Neuronal stem cell (in vitro differentiated cells): Measurements from ENCODE around the gene ZSCAN30.

ENCODE experiments used
- DNase-seq: peaks from one replicate; pipeline ENCODE4 v3.0.0-alpha.2; 2013; ENCODE audit warnings: low spot score
- H2AFZ ChIP-seq: one replicate; pipeline ENCODE4 v1.6.1; 2013; ENCODE audit warnings: mild to moderate bottlenecking, low read length, inconsistent platforms
- H2AK5ac ChIP-seq: 2 replicates; pipeline ENCODE4 v1.6.1; 2013; ENCODE audit warnings: low read depth, mild to moderate bottlenecking, inconsistent platforms, low read length, moderate library complexity, mixed read lengths
- H2BK120ac ChIP-seq: 2 replicates; pipeline ENCODE4 v1.6.1; 2013; ENCODE audit warnings: low read depth, mild to moderate bottlenecking, inconsistent platforms, low read length, moderate library complexity, mixed read lengths
- H2BK12ac ChIP-seq: one replicate; pipeline ENCODE4 v1.6.1; 2013; ENCODE audit warnings: low read length, inconsistent platforms
- H2BK15ac ChIP-seq: 2 replicates; pipeline ENCODE4 v1.6.1; 2013; ENCODE audit warnings: mild to moderate bottlenecking, low read length, inconsistent platforms, mixed read lengths
- H2BK5ac ChIP-seq: one replicate; pipeline ENCODE4 v1.6.1; 2013; ENCODE audit warnings: inconsistent platforms, mild to moderate bottlenecking, low read length, moderate library complexity
- H3K14ac ChIP-seq: one replicate; pipeline ENCODE4 v1.6.1; 2013; ENCODE audit warnings: low read length, inconsistent platforms
- H3K18ac ChIP-seq: 2 replicates; pipeline ENCODE4 v1.6.1; 2013; ENCODE audit warnings: low read length, inconsistent platforms
- H3K23ac ChIP-seq: 2 replicates; pipeline ENCODE4 v1.6.1; 2013; ENCODE audit warnings: low read depth, mild to moderate bottlenecking, mixed read lengths, low read length, inconsistent platforms; ENCODE audit not compliant: poor library complexity
- H3K27ac ChIP-seq: replicated peaks from 3 replicates; pipeline ENCODE4 v1.5.1; 2013; ENCODE audit warnings: low read length, inconsistent platforms
- H3K27me3 ChIP-seq, 3 experiments: 2 replicates each; pipeline ENCODE4 v1.6.1; 2013; ENCODE audit warnings: low read length in 3 of 3, mild to moderate bottlenecking in 2 of 3, inconsistent platforms in 1 of 3, low read depth in 1 of 3, mixed read lengths in 1 of 3, moderate library complexity in 1 of 3; ENCODE audit not compliant: control insufficient read depth in 3 of 3, insufficient read depth in 3 of 3
- H3K36me3 ChIP-seq, 2 donors: replicated peaks in 1 of 2; 2 replicates each; pipeline ENCODE4 v1.6.1; 2013; ENCODE audit warnings: low read length in 2 of 2; ENCODE audit not compliant: control insufficient read depth in 2 of 2, insufficient read depth in 2 of 2
- H3K4ac ChIP-seq: 2 replicates; pipeline ENCODE4 v1.6.1; 2013; ENCODE audit warnings: inconsistent platforms, mild to moderate bottlenecking, low read length, moderate library complexity
- H3K4me1 ChIP-seq, 2 donors: 1 replicate in 1 of 2; 2 replicates in 1 of 2; pipeline ENCODE4 v1.6.1; 2013; ENCODE audit warnings: low read length in 2 of 2, low read depth in 1 of 2; ENCODE audit not compliant: control insufficient read depth in 2 of 2, insufficient read depth in 1 of 2
- H3K4me2 ChIP-seq: one replicate; pipeline ENCODE4 v1.6.1; 2013; ENCODE audit warnings: mild to moderate bottlenecking, low read length, inconsistent platforms; ENCODE audit not compliant: insufficient read depth, poor library complexity, severe bottlenecking
- H3K4me3 ChIP-seq, 2 donors: 2 replicates each; pipeline ENCODE4 v1.5.1; 2013; ENCODE audit warnings: low read length in 2 of 2, mild to moderate bottlenecking in 2 of 2, inconsistent platforms in 1 of 2, moderate library complexity in 1 of 2
- H3K79me1 ChIP-seq: one replicate; pipeline ENCODE4 v1.6.1; 2013; ENCODE audit warnings: low read depth, mild to moderate bottlenecking, inconsistent platforms, low read length, moderate library complexity
- H3K9ac ChIP-seq: one replicate; pipeline ENCODE4 v1.6.1; 2013; ENCODE audit warnings: mild to moderate bottlenecking, low read depth, low read length, inconsistent platforms; ENCODE audit not compliant: poor library complexity
- H3K9me3 ChIP-seq, 2 donors: replicated peaks in 1 of 2; 2 replicates each; pipeline versions ENCODE3 to v1.6.1; 2013; ENCODE audit warnings: low read length in 2 of 2, mild to moderate bottlenecking in 2 of 2, inconsistent platforms in 1 of 2, low read depth in 1 of 2, mixed read lengths in 1 of 2, moderate library complexity in 1 of 2; ENCODE audit not compliant: control insufficient read depth in 2 of 2, insufficient read depth in 1 of 2
- H4K8ac ChIP-seq: one replicate; pipeline ENCODE4 v1.6.1; 2013; ENCODE audit warnings: low read depth, mild to moderate bottlenecking, inconsistent platforms, low read length, moderate library complexity
- H4K91ac ChIP-seq: one replicate; pipeline ENCODE4 v1.6.1; 2013; ENCODE audit warnings: low read length, low read depth, mild to moderate bottlenecking, inconsistent platforms; ENCODE audit not compliant: poor library complexity
- WGBS, 2 donors: extraction: QIAGEN DNeasy Blood & Tissue Kit; methylation state at CpG; one replicate each; pipeline ENCODE4 v1.1.7; 2013; ENCODE audit warnings: missing lambda C conversion rate in 2 of 2, mixed read lengths in 1 of 2; ENCODE audit not compliant: insufficient read length in 2 of 2, insufficient replicate concordance in 1 of 2; ENCODE audit errors: extremely low coverage in 2 of 2; 5-methylcytosine and 5-hydroxymethylcytosine counted together

ZSCAN30 gene

DNA sequence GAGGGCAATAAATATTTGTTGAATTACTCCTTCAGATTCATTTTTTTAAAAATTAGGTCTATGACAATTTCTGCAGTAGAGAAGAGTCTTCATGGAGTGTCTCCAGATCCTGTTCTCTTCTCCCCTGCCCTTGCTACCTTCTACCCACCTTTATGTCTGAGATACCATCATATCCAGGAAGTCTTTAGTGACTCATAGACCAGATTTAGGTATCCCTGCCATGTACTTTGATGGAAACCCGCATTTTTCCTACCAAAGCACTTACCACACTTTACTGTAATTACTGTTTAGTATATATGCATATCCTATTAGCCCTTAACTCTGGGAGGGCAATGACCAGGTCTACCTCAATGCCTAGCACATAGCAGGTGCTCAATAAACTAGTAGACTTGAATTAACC lies 37.6 kb downstream of the ZSCAN30 start:
- Histone ChIP-seq H3K4me3 (no peak overlapping the region), H2BK5ac (no peak overlapping the region), H3K27me3 (no peaks in the 10 kb centered on the region), H3K9me3 (peaks cover 9 to 71% of the 10 kb centered on the region in 2 donors), H3K4me2 (no peak overlapping the region), H3K36me3 (peaks cover 35 to 74% of the 10 kb centered on the region in 2 donors), H3K23ac (no peak overlapping the region), H3K4me1 (no peaks in the 10 kb centered on the region), H4K8ac (no peak overlapping the region), H2BK15ac (no peak overlapping the region), H4K91ac (no peak overlapping the region), H3K27ac (no peak overlapping the region), H3K14ac (no peak overlapping the region), H3K4ac (no peak overlapping the region), H3K9ac (no peak overlapping the region), H2BK12ac (no peak overlapping the region), H2AK5ac (no peak overlapping the region), H3K18ac (no peak overlapping the region), H3K79me1 (no peaks in the 10 kb centered on the region), H2BK120ac (no peak overlapping the region), H2AFZ (no peak overlapping the region)
- no peak for DNase-seq
- no CpG with 5 or more reads among the region's 1 CpG for WGBS, 2 donors

- Histone ChIP-seq H3K4me1 (no peaks in the 10 kb centered on the region), H3K18ac (no peak overlapping the region), H2BK5ac (no peak overlapping the region), H3K23ac (no peak overlapping the region), H2AK5ac (no peak overlapping the region), H4K8ac (no peak overlapping the region), H3K36me3 (peaks cover 58 to 95% of the 10 kb centered on the region in 2 donors), H4K91ac (no peak overlapping the region), H3K27ac (no peak overlapping the region), H2BK15ac (no peak overlapping the region), H2AFZ (no peak overlapping the region), H3K9me3 (peaks cover 9 to 87% of the 10 kb centered on the region in 2 donors), H3K4me2 (no peak overlapping the region), H3K27me3 (no peaks in the 10 kb centered on the region), H3K9ac (no peak overlapping the region), H3K79me1 (no peaks in the 10 kb centered on the region), H3K4me3 (no peak overlapping the region), H3K4ac (no peak overlapping the region), H2BK120ac (no peak overlapping the region), H2BK12ac (no peak overlapping the region), H3K14ac (no peak overlapping the region)
- no CpG with 5 or more reads among the region's 6 CpGs for WGBS, 2 donors
- DNase-seq = no peak
Observed at GRCh38 chr18:35248429-35248828, 41.6 kb downstream of the ZSCAN30 start.

DNA sequence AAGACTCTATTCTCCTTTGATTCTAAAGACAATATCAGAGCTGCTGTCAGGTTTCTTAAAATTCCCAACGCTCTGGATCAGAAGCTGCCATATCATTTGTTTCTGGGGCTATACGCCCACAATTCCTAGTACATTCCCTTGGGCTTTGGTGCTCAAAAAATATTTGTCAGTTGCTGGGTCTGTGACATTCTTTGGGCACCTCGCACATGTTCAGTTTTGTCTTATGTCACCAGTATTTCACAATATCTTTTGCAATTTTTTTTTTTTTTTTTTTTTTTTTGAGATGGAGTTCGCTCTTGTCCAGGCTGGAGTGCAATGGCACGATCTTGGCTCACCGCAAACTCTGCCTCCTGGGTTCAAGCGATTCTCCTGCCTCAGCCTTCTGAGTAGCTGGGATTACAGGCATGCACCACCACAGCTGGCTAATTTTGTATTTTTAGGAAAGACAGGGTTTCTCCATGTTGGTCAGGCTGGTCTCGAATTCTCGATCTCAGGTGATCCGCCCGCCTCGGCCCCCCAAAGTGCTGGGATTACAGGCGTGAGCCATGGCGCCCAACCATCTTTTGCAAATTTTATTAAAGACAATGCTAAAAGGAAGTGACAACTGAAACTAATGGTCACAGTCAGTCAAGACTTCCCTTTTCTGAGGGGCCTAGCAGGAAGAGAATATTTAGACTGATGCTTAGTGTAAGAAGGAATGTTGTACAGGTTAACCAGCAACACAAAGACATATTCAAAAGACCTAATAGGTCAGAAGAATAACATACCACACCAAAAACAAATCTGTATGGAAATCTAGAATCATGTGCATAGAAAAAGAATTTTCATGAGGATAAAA lies 42.4 kb downstream of the ZSCAN30 start:
- no peaks in the 10 kb centered on the region for H3K79me1 ChIP-seq
- no CpG with 5 or more reads among the region's 14 CpGs for WGBS, 2 donors
- H2AK5ac ChIP-seq = no peak overlapping the region
- H3K4me1 ChIP-seq = no peaks in the 10 kb centered on the region
- no peak overlapping the region for H2BK12ac ChIP-seq
- no peak overlapping the region for H4K91ac ChIP-seq
- H4K8ac ChIP-seq = no peak overlapping the region
- H3K4ac ChIP-seq = no peak overlapping the region
- H2BK120ac ChIP-seq = no peak overlapping the region
- no peak overlapping the region for H3K9ac ChIP-seq
- no peak for DNase-seq
- no peaks in the 10 kb centered on the region for H3K27me3 ChIP-seq
- H3K36me3 ChIP-seq = peaks cover 61 to 95% of the 10 kb centered on the region in 2 donors
- no peak overlapping the region for H3K23ac ChIP-seq
- peaks cover 6 to 87% of the 10 kb centered on the region in 2 donors for H3K9me3 ChIP-seq
- no peak overlapping the region for H3K4me3 ChIP-seq
- no peak overlapping the region for H2AFZ ChIP-seq
- H2BK5ac ChIP-seq = no peak overlapping the region
- no peak overlapping the region for H2BK15ac ChIP-seq
- no peak overlapping the region for H3K14ac ChIP-seq
- no peak overlapping the region for H3K27ac ChIP-seq
- H3K4me2 ChIP-seq = no peak overlapping the region
- no peak overlapping the region for H3K18ac ChIP-seq

GRCh38 chr18:35246831-35247230 lies 43.2 kb downstream of the ZSCAN30 start:
- Histone ChIP-seq H2AK5ac (no peak overlapping the region), H2BK5ac (no peak overlapping the region), H3K4me1 (peaks cover 0 to 5% of the 10 kb centered on the region in 2 donors), H3K4me2 (no peak overlapping the region), H2BK12ac (no peak overlapping the region), H3K18ac (no peak overlapping the region), H3K4ac (no peak overlapping the region), H2BK120ac (no peak overlapping the region), H3K4me3 (no peak overlapping the region), H3K79me1 (peaks cover 1% of the 10 kb centered on the region), H3K23ac (no peak overlapping the region), H4K91ac (no peak overlapping the region), H3K9ac (no peak overlapping the region), H2AFZ (no peak overlapping the region), H2BK15ac (no peak overlapping the region), H3K36me3 (peaks cover 58 to 96% of the 10 kb centered on the region in 2 donors), H3K14ac (no peak overlapping the region), H3K9me3 (peaks cover 5 to 87% of the 10 kb centered on the region in 2 donors), H3K27ac (no peak overlapping the region), H4K8ac (no peak overlapping the region), H3K27me3 (no peaks in the 10 kb centered on the region)
- no peak for DNase-seq
